RWPE2 (cell line): ENCODE data around the gene EXOC6B.

ENCODE experiments used
- ATAC-seq: fragments of 200-7000 bp; cut with Tn5 transposase; 3 replicates; pipeline ENCODE4 v1.9.1; 2021; ENCODE audit warnings: low read depth
- DNase-seq: peaks from one replicate; pipeline ENCODE4 v3.0.0-alpha.2; 2020; ENCODE audit warnings: low spot score
- H3K27ac ChIP-seq: fragments of 450-650 bp; 2 replicates; pipeline ENCODE4 v1.5.1; 2017; ENCODE audit warnings: mild to moderate bottlenecking; ENCODE audit not compliant: poor library complexity, severe bottlenecking
- H3K27me3 ChIP-seq: fragments of 250-450 bp; sonication (Bioruptor Pico); 2 replicates; pipeline ENCODE4 v1.5.1; 2021; ENCODE audit warnings: mild to moderate bottlenecking, moderate library complexity; ENCODE audit not compliant: insufficient read depth, poor library complexity, severe bottlenecking
- H3K36me3 ChIP-seq: fragments of 250-450 bp; sonication (Bioruptor Pico); 2 replicates; pipeline ENCODE4 v1.5.1; 2020; ENCODE audit warnings: low read depth, mild to moderate bottlenecking, moderate library complexity
- H3K4me1 ChIP-seq: fragments of 250-450 bp; sonication (Bioruptor Pico); 2 replicates; pipeline ENCODE4 v1.5.1; 2021; ENCODE audit warnings: mild to moderate bottlenecking, moderate library complexity; ENCODE audit not compliant: insufficient read depth, poor library complexity, severe bottlenecking
- H3K4me3 ChIP-seq: fragments of 250-450 bp; sonication (Bioruptor Pico); 2 replicates; pipeline ENCODE4 v1.5.1; 2021; ENCODE audit warnings: mild to moderate bottlenecking, moderate library complexity; ENCODE audit not compliant: severe bottlenecking
- H3K9me3 ChIP-seq: fragments of 250-450 bp; sonication (Bioruptor Pico); 2 replicates; pipeline ENCODE4 v1.5.1; 2021; ENCODE audit warnings: mild to moderate bottlenecking, moderate library complexity; ENCODE audit not compliant: severe bottlenecking
- TF ChIP-seq, protein P1 (sequence below): fragments of 450-650 bp; IDR thresholded peaks from one replicate; pipeline ENCODE4 v1.5.1; 2017; ENCODE audit warnings: mild to moderate bottlenecking, moderate library complexity; ENCODE audit not compliant: poor library complexity, severe bottlenecking

Gene EXOC6B

DNA sequence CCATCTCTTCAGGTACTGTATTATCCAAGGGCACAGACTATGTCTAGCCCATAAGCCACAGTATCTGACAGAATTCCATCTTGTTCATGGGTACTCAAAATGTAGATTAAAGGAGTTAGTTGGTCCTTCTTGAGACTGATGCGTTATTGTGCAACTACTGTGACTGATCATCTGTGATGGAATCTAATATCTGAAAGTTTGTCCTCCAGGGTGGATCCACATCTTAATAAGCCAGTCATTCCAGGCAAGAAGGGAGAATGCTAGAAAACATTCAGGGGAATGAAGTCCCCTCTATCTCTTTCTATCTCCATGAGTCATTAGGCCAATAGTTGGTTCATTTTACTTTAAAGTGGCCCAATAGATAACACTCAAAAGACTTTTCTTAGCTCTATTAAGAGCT lies 252.6 kb downstream of the EXOC6B start:
- H3K36me3 ChIP-seq, result no peaks in the 10 kb centered on the region
- no peak for ATAC-seq
- no peaks in the 10 kb centered on the region for H3K4me1 ChIP-seq
- H3K4me3 ChIP-seq, result no peak overlapping the region
- H3K27ac ChIP-seq, result no peak overlapping the region
- TF ChIP-seq, protein P1, sequence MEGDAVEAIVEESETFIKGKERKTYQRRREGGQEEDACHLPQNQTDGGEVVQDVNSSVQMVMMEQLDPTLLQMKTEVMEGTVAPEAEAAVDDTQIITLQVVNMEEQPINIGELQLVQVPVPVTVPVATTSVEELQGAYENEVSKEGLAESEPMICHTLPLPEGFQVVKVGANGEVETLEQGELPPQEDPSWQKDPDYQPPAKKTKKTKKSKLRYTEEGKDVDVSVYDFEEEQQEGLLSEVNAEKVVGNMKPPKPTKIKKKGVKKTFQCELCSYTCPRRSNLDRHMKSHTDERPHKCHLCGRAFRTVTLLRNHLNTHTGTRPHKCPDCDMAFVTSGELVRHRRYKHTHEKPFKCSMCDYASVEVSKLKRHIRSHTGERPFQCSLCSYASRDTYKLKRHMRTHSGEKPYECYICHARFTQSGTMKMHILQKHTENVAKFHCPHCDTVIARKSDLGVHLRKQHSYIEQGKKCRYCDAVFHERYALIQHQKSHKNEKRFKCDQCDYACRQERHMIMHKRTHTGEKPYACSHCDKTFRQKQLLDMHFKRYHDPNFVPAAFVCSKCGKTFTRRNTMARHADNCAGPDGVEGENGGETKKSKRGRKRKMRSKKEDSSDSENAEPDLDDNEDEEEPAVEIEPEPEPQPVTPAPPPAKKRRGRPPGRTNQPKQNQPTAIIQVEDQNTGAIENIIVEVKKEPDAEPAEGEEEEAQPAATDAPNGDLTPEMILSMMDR, result no peak
- H3K27me3 ChIP-seq, result no peaks in the 10 kb centered on the region
- no peaks in the 10 kb centered on the region for H3K9me3 ChIP-seq
- no peak for DNase-seq

- Histone ChIP-seq H3K27me3 (no peaks in the 10 kb centered on the region), H3K27ac (no peak overlapping the region), H3K4me1 (no peaks in the 10 kb centered on the region), H3K36me3 (no peaks in the 10 kb centered on the region), H3K4me3 (no peak overlapping the region), H3K9me3 (no peaks in the 10 kb centered on the region)
- TF ChIP-seq, protein P1, result no peak
- ATAC-seq, result no peak
- DNase-seq, result no peak
These were observed 253.3 kb downstream of the EXOC6B start for GRCh38 chr2:72572501-72572900.

DNA sequence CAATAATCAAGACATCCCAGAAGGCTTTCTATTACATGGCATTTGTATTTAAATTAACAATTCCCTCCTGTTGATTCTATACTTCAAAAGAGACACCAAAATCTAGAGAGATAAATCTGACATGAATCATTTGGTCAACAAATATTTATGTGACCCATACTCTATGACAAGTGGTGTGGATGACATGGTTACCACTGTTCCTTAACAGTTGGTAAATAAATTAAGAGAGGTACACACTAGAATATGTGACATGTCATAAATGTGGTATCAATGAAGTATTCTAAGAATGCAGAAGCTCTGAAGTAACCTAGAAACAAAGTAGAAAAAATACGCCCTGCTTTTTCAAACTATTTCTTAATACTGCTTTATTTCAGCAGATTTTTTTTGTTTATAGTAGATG lies 255.4 kb downstream of the EXOC6B start:
- ATAC-seq, result no peak
- Histone ChIP-seq H3K27ac (no peak overlapping the region), H3K36me3 (no peaks in the 10 kb centered on the region), H3K4me3 (no peak overlapping the region), H3K9me3 (no peaks in the 10 kb centered on the region), H3K27me3 (no peaks in the 10 kb centered on the region), H3K4me1 (no peaks in the 10 kb centered on the region)
- DNase-seq, result no peak
- TF ChIP-seq, protein P1, result no peak

GRCh38 chr2:72562451-72563153 lies 263.2 kb downstream of the EXOC6B start:
- TF ChIP-seq, protein P1, result no peak
- H3K27ac ChIP-seq, result no peak overlapping the region
- H3K4me1 ChIP-seq, result no peaks in the 10 kb centered on the region
- ATAC-seq (no peak), DNase-seq (no peak)
- no peaks in the 10 kb centered on the region for H3K27me3 ChIP-seq
- no peaks in the 10 kb centered on the region for H3K36me3 ChIP-seq
- no peak overlapping the region for H3K4me3 ChIP-seq
- no peaks in the 10 kb centered on the region for H3K9me3 ChIP-seq

DNA sequence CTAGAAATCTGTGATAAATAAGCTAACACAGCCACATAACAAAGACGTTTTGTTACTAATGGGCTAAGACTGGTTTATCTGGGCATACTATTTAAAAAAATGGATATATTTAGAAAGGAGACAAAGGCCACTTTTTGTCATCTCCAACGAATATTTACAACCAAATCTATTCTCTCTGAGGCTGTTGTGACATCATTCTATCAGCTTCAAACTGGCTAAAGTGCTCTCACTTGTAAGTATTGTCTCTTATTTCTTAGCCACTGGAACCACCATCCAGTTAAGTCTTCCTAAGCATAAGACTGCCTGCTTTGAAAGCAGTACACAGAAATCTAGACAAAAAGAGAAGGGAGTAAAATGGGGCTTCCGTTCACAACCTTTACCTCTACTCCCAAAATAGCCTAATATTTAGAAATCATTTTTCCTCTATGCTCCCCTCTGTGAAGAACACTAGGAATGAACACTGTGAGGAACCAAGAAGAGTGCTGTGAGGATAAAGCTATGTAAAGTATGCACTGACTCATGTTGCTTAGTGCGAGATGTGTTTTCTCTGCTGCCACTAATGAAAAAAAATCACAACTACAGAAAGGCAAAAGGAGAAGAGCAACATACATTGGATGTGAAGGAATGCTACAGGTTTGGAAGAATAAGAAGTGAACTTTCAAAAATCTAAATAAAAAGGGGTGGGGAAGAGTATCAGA lies 264.1 kb downstream of the EXOC6B start:
- ATAC-seq (peak; percentile 68; the same call in 2 of the 3 replicates), DNase-seq (no peak)
- Histone ChIP-seq H3K9me3 (no peaks in the 10 kb centered on the region), H3K4me1 (no peaks in the 10 kb centered on the region), H3K4me3 (no peak overlapping the region), H3K27ac (no peak overlapping the region), H3K36me3 (no peaks in the 10 kb centered on the region), H3K27me3 (no peaks in the 10 kb centered on the region)
- TF ChIP-seq, protein P1, result no peak
